Cardiac fibroblast (primary cell): ENCODE results near the gene MUSK.

Experiments used
- DNase-seq, 2 donors: peaks; one replicate each; pipeline versions ENCODE4 v3.0.0 to v3.0.0-alpha.2; 2010; ENCODE audit warnings: low read depth in 2 of 2
- H3K4me3 ChIP-seq, 2 donors: replicated peaks in 1 of 2; 1 replicate in 1 of 2; 2 replicates in 1 of 2; pipeline ENCODE4 v1.5.1; 2011; ENCODE audit warnings: low read depth in 2 of 2, low read length in 2 of 2, mild to moderate bottlenecking in 2 of 2, moderate library complexity in 1 of 2
- CTCF ChIP-seq: IDR thresholded peaks from one replicate; pipeline ENCODE4 v1.5.1; 2011; ENCODE audit warnings: low read depth, mild to moderate bottlenecking, low read length, inconsistent platforms

MUSK gene

GRCh38 chr9:110850401-110851135 lies 182.0 kb downstream of the MUSK start:
- DNase-seq: no peak
- TF ChIP-seq CTCF: no peak
- H3K4me3 ChIP-seq: no peak overlapping the region
